Effector memory CD8-positive, alpha-beta T cell (primary cell): ENCODE results near the gene FBXW9.

Source experiments
- ATAC-seq: fragments of 150-1000 bp; cut with Tn5 transposase; replicated peaks from 2 replicates; pipeline ENCODE4 v1.10.0; 2021; ENCODE audit warnings: mild to moderate bottlenecking, moderate library complexity
- DNase-seq, 3 experiments: peaks; one replicate each; pipeline ENCODE4 v3.0.0; 2021
- H3K27ac Mint-ChIP-seq, 2 donors: one replicate each; pipeline ENCODE4 v1.8.0; 2022; ENCODE audit warnings: mild to moderate bottlenecking in 2 of 2, mixed read lengths in 2 of 2, moderate library complexity in 2 of 2
- H3K27me3 Mint-ChIP-seq, 2 donors: one replicate each; pipeline ENCODE4 v1.8.0; 2022; ENCODE audit warnings: mixed read lengths in 2 of 2
- H3K36me3 Mint-ChIP-seq: one replicate; pipeline ENCODE4 v1.8.0; 2022; ENCODE audit warnings: mild to moderate bottlenecking, moderate library complexity, mixed read lengths; ENCODE audit not compliant: insufficient read depth
- H3K4me1 Mint-ChIP-seq, 2 donors: one replicate each; pipeline ENCODE4 v1.8.0; 2022; ENCODE audit warnings: low read depth in 2 of 2, mixed read lengths in 2 of 2
- H3K4me3 Mint-ChIP-seq, 2 donors: one replicate each; pipeline ENCODE4 v1.8.0; 2022; ENCODE audit warnings: mild to moderate bottlenecking in 2 of 2, mixed read lengths in 2 of 2, moderate library complexity in 2 of 2
- H3K9me3 Mint-ChIP-seq, 2 donors: one replicate each; pipeline ENCODE4 v1.8.0; 2022; ENCODE audit warnings: mixed read lengths in 2 of 2

FBXW9 gene

GRCh38 chr19:12668346-12668745, 28.1 kb downstream of the FBXW9 start:
- ATAC-seq (no peak), DNase-seq (no peak)
- no peaks in the 10 kb centered on the region for H3K27me3 Mint-ChIP-seq
- no peaks in the 10 kb centered on the region for H3K9me3 Mint-ChIP-seq
- peaks cover 52% of the 10 kb centered on the region for H3K36me3 Mint-ChIP-seq
- H3K4me3 Mint-ChIP-seq = peak overlapping the region; percentile 96 to 97
- H3K4me1 Mint-ChIP-seq = peaks cover 43 to 54% of the 10 kb centered on the region in 2 donors
- peak overlapping the region; percentile 98 to 99 for H3K27ac Mint-ChIP-seq

- no peaks in the 10 kb centered on the region for H3K27me3 Mint-ChIP-seq
- no peaks in the 10 kb centered on the region for H3K9me3 Mint-ChIP-seq
- DNase-seq = no peak
- peaks cover 52% of the 10 kb centered on the region for H3K36me3 Mint-ChIP-seq
- H3K27ac Mint-ChIP-seq = peak overlapping the region; percentile 98 to 99
- peaks cover 43 to 54% of the 10 kb centered on the region in 2 donors for H3K4me1 Mint-ChIP-seq
- no peak for ATAC-seq
- H3K4me3 Mint-ChIP-seq = peak overlapping the region; percentile 96 to 99
Observed at GRCh38 chr19:12667731-12668302, 28.6 kb downstream of the FBXW9 start.

GRCh38 chr19:12666265-12667048, 30.0 kb downstream of the FBXW9 start, which contains the start of the genes MAN2B1 and WDR83:
MAN2B1 (minus strand) TSS chr19:12666742; CDS start chr19:12666701, 41 bp downstream.
WDR83 (plus strand) TSS chr19:12666807; CDS start chr19:12669791, 2,984 bp downstream.
- no peaks in the 10 kb centered on the region for H3K9me3 Mint-ChIP-seq
- H3K4me3 Mint-ChIP-seq = peak within 1 kb of the TSS; percentile 96 to 99
- peak; percentile 70 for ATAC-seq
- H3K4me1 Mint-ChIP-seq = peaks cover 37 to 49% of the 10 kb centered on the region in 2 donors
- peak within 1 kb of the TSS; percentile 98 to 99 for H3K27ac Mint-ChIP-seq
- H3K36me3 Mint-ChIP-seq = peaks cover 54% of the 10 kb centered on the region
- DNase-seq = peak; percentile 63 to 71 (median 63)
- H3K27me3 Mint-ChIP-seq = no peaks in the 10 kb centered on the region

GRCh38 chr19:12665671-12666264, 30.7 kb downstream of the FBXW9 start:
- H3K4me1 Mint-ChIP-seq = peaks cover 37 to 49% of the 10 kb centered on the region in 2 donors
- H3K4me3 Mint-ChIP-seq = peak overlapping the region; percentile 96 to 99
- no peak for DNase-seq
- peaks cover 58% of the 10 kb centered on the region for H3K36me3 Mint-ChIP-seq
- H3K9me3 Mint-ChIP-seq = no peaks in the 10 kb centered on the region
- H3K27ac Mint-ChIP-seq = peak overlapping the region; percentile 98 to 99
- no peak for ATAC-seq
- H3K27me3 Mint-ChIP-seq = no peaks in the 10 kb centered on the region

GRCh38 chr19:12665281-12665573, 31.2 kb downstream of the FBXW9 start:
- peak; percentile 26 to 40 (median 35) for DNase-seq

GRCh38 chr19:12664406-12665280, 31.8 kb downstream of the FBXW9 start:
- Mint-ChIP-seq H3K4me3 (peak overlapping the region; percentile 96 to 99), H3K9me3 (no peaks in the 10 kb centered on the region), H3K27ac (peak overlapping the region; percentile 98 to 99), H3K4me1 (peaks cover 30 to 40% of the 10 kb centered on the region in 2 donors), H3K27me3 (no peaks in the 10 kb centered on the region), H3K36me3 (peaks cover 62% of the 10 kb centered on the region)
- ATAC-seq (no peak), DNase-seq (no peak)

More at GRCh38 chr19:12665281-12665573, 31.2 kb downstream of the FBXW9 start:
- Mint-ChIP-seq H3K4me1 (peaks cover 34 to 43% of the 10 kb centered on the region in 2 donors), H3K27me3 (no peaks in the 10 kb centered on the region), H3K27ac (peak overlapping the region; percentile 98 to 99), H3K9me3 (no peaks in the 10 kb centered on the region), H3K36me3 (peaks cover 62% of the 10 kb centered on the region), H3K4me3 (peak overlapping the region; percentile 96 to 99)
- ATAC-seq = peak; percentile 23

GRCh38 chr19:12660980-12661379, 35.5 kb downstream of the FBXW9 start:
- ATAC-seq (no peak), DNase-seq (no peak)
- Mint-ChIP-seq H3K4me3 (no peak overlapping the region), H3K9me3 (no peaks in the 10 kb centered on the region), H3K27ac (peak overlapping the region in 1 of 2 donors; percentile 22), H3K36me3 (peaks cover 82% of the 10 kb centered on the region), H3K27me3 (no peaks in the 10 kb centered on the region), H3K4me1 (peaks cover 11 to 15% of the 10 kb centered on the region in 2 donors)

GRCh38 chr19:12657966-12658365, 38.5 kb downstream of the FBXW9 start:
- ATAC-seq (no peak), DNase-seq (no peak)
- H3K4me3 Mint-ChIP-seq = no peak overlapping the region
- H3K27ac Mint-ChIP-seq = no peak overlapping the region
- peaks cover 0 to 4% of the 10 kb centered on the region in 2 donors for H3K4me1 Mint-ChIP-seq
- peaks cover 82% of the 10 kb centered on the region for H3K36me3 Mint-ChIP-seq
- no peaks in the 10 kb centered on the region for H3K27me3 Mint-ChIP-seq
- no peaks in the 10 kb centered on the region for H3K9me3 Mint-ChIP-seq

- no peak for DNase-seq
- H3K9me3 Mint-ChIP-seq = no peaks in the 10 kb centered on the region
- peaks cover 0 to 4% of the 10 kb centered on the region in 2 donors for H3K4me1 Mint-ChIP-seq
- H3K36me3 Mint-ChIP-seq = peaks cover 83% of the 10 kb centered on the region
- no peak for ATAC-seq
- no peak overlapping the region for H3K27ac Mint-ChIP-seq
- H3K27me3 Mint-ChIP-seq = no peaks in the 10 kb centered on the region
- H3K4me3 Mint-ChIP-seq = no peak overlapping the region
Observed at GRCh38 chr19:12656899-12657571, 39.4 kb downstream of the FBXW9 start.

- peak overlapping the region; percentile 10 to 26 for H3K27ac Mint-ChIP-seq
- DNase-seq (no peak), ATAC-seq (no peak)
- no peaks in the 10 kb centered on the region for H3K9me3 Mint-ChIP-seq
- no peak overlapping the region for H3K4me3 Mint-ChIP-seq
- H3K36me3 Mint-ChIP-seq = peaks cover 75% of the 10 kb centered on the region
- no peaks in the 10 kb centered on the region for H3K27me3 Mint-ChIP-seq
- H3K4me1 Mint-ChIP-seq = peaks cover 0 to 4% of the 10 kb centered on the region in 2 donors
Observed at GRCh38 chr19:12655546-12655945, 40.9 kb downstream of the FBXW9 start.

- DNase-seq = no peak
- Mint-ChIP-seq H3K27ac (no peak overlapping the region), H3K36me3 (peaks cover 58% of the 10 kb centered on the region), H3K9me3 (no peaks in the 10 kb centered on the region), H3K4me1 (peaks cover 0 to 6% of the 10 kb centered on the region in 2 donors), H3K27me3 (no peaks in the 10 kb centered on the region), H3K4me3 (no peak overlapping the region)
- no peak for ATAC-seq
Observed at GRCh38 chr19:12652219-12652618, 44.2 kb downstream of the FBXW9 start.

GRCh38 chr19:12649941-12650340, 46.5 kb downstream of the FBXW9 start:
- ATAC-seq (no peak), DNase-seq (no peak)
- Mint-ChIP-seq H3K27me3 (no peaks in the 10 kb centered on the region), H3K9me3 (no peaks in the 10 kb centered on the region), H3K4me3 (no peak overlapping the region), H3K4me1 (peaks cover 0 to 2% of the 10 kb centered on the region in 2 donors), H3K27ac (no peak overlapping the region), H3K36me3 (peaks cover 36% of the 10 kb centered on the region)
